ENCODE measurements around the gene KRT1.

DNA sequence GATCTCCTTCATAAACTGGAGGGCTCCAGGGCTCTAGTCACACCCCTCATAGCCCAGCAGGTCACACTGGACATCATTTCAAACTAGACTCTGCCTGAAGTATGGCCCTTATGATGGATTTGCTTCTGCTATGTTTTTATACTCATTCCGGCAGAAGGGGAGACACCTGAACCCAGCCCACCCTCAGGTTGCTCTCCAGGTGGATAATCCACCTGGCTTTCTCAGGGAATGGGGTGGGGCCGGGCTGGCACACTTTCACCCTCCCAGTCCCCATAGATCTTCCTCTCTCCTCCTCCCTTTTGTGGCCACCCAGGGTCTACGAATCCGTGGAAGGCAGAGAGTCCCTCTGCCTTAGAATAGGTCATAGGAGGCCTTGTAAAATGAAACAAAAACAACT is 52.1 kb downstream of the KRT1 start:
- TF ChIP-seq EZH2phosphoT487 (IDR thresholded peaks at IDR 0.05; ENCODE audit: borderline replicate concordance, low read depth, low read length), result no peak
- TF ChIP-seq, protein P1, sequence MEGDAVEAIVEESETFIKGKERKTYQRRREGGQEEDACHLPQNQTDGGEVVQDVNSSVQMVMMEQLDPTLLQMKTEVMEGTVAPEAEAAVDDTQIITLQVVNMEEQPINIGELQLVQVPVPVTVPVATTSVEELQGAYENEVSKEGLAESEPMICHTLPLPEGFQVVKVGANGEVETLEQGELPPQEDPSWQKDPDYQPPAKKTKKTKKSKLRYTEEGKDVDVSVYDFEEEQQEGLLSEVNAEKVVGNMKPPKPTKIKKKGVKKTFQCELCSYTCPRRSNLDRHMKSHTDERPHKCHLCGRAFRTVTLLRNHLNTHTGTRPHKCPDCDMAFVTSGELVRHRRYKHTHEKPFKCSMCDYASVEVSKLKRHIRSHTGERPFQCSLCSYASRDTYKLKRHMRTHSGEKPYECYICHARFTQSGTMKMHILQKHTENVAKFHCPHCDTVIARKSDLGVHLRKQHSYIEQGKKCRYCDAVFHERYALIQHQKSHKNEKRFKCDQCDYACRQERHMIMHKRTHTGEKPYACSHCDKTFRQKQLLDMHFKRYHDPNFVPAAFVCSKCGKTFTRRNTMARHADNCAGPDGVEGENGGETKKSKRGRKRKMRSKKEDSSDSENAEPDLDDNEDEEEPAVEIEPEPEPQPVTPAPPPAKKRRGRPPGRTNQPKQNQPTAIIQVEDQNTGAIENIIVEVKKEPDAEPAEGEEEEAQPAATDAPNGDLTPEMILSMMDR (conservative IDR thresholded peaks at IDR 0.05; ENCODE audit: low read length), result no peak

Measured in OCI-LY7 (cell line).